Esophagus squamous epithelium (tissue), 5 donors: ENCODE measurements around the gene L1CAM. TPM values are rescaled to one million over a fixed set of nuclear protein-coding genes. Genes with fewer than 3 reads are reported as not detected.
"Not testable (repeated sequence)": the region's sequence is repeated elsewhere in the genome, so short reads cannot be mapped to it uniquely, and the experiment has no call there.

Experiments used
- DNase-seq: peaks from one replicate; lab custom pipeline; 2025; lab: John Stamatoyannopoulos, UW
- H3K27ac ChIP-seq, 4 donors: fragments of 200-600 bp; sonication (generic); one replicate each; pipeline ENCODE4 v1.5.1; 2016 to 2019; ENCODE audit warnings: mild to moderate bottlenecking in 1 of 4
- H3K27me3 ChIP-seq, 4 donors: fragments of 200-600 bp; sonication (generic); 1 replicate in 3 of 4; 2 replicates in 1 of 4; pipeline versions ENCODE4 v1.5.1 to v1.6.0; 2017 to 2021; ENCODE audit warnings: antibody characterized with exemption in 1 of 4
- H3K36me3 ChIP-seq, 3 donors: fragments of 200-600 bp; sonication (generic); one replicate each; pipeline ENCODE4 v1.5.1; 2016 to 2019
- H3K4me1 ChIP-seq, 3 donors: fragments of 200-600 bp; sonication (generic); one replicate each; pipeline ENCODE4 v1.5.1; 2017 to 2019
- H3K4me3 ChIP-seq, 4 donors: fragments of 200-600 bp; sonication (generic); 1 replicate in 3 of 4; 2 replicates in 1 of 4; pipeline ENCODE4 v1.5.1; 2016 to 2019; ENCODE audit warnings: mild to moderate bottlenecking in 2 of 4, moderate library complexity in 1 of 4
- H3K9me3 ChIP-seq, 3 donors: fragments of 200-600 bp; sonication (generic); one replicate each; pipeline ENCODE4 v1.5.1; 2016 to 2019
- CTCF ChIP-seq, 6 experiments: fragments of 450-650 bp in 4 of 6; fragments of 200-600 bp in 2 of 6; sonication (generic) in 2 of 6; IDR thresholded peaks; one replicate each; pipeline ENCODE4 v1.5.1; 2016 to 2019; ENCODE audit warnings: antibody characterized with exemption in 6 of 6, mild to moderate bottlenecking in 4 of 6, moderate library complexity in 4 of 6
- POLR2A ChIP-seq, 4 donors: fragments of 450-650 bp; IDR thresholded peaks; one replicate each; pipeline ENCODE4 v1.6.1; 2017; ENCODE audit warnings: antibody characterized with exemption in 4 of 4, mild to moderate bottlenecking in 4 of 4, moderate library complexity in 3 of 4
- WGBS, 2 donors: methylation state at CpG; one replicate each; pipeline ENCODE4 v1.1.5; 2018; 5-methylcytosine and 5-hydroxymethylcytosine counted together
- intact Hi-C: fragments of 100-400 bp; cut with DNase I; formaldehyde crosslinking; loops from one replicate; pipeline ENCODE4 v1.15.0; 2022
- total RNA-seq, 4 donors: library from RNA; depleted of rRNA; stranded (reverse); fragments of >200 nt; gene quantifications; one replicate each; pipeline ENCODE4 v1.1.0, GENCODE V29; 2016
- donor health status: DM: yes; HTN: yes; CAD: no.

L1CAM gene
- total RNA-seq, 4 donors from 2014 or later, result 0.35 to 3.2 (median 1.3) TPM

- Histone ChIP-seq H3K27me3 (peaks cover 0 to 8% (median 0%) of the 10 kb centered on the region in 4 donors), H3K9me3 (no peaks in the 10 kb centered on the region), H3K4me1 (peaks cover 0 to 14% (median 0%) of the 10 kb centered on the region in 3 donors), H3K27ac (peak overlapping the region in 1 of 4 donors; percentile 33), H3K36me3 (no peaks in the 10 kb centered on the region), H3K4me3 (peak overlapping the region; percentile 24 to 60 (median 40))
- no peak for TF ChIP-seq POLR2A (IDR thresholded peaks at IDR 0.05)
- TF ChIP-seq CTCF (IDR thresholded peaks at IDR 0.05), result no peak
- 22 to 36% methylated on average over 7 to 9 of the region's 67 CpGs for WGBS, 2 donors
- no peak for DNase-seq
- intact Hi-C loops, result loop anchor here (10.0 kb wide), 1 partner anchor 56 kb away; no protein-coding TSS in a partner anchor
These were observed 67.2 kb downstream of the L1CAM start for GRCh38 chrX:153818571-153819383.

DNA sequence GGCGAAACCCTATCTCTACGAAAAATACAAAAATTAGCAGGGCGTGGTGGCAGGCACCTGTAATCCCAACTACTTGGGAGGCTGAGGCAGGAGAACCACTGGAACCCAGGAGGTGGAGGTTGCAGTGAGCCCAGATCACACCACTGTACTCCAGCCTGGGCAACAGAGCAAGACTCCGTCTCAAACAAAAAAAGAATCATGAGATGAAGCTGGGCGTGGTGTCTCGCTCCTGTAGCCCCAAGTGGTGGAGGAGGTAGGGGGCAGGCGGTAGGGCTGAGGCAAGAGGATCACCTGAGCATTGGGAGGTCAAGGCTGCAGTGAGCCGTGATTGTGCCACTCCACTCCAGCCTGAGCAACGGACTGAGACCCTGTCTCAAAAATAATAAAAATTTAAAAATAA, 67.9 kb downstream of the L1CAM start:
- H3K27me3 ChIP-seq, DNase-seq, H3K27ac ChIP-seq, H3K36me3 ChIP-seq, H3K9me3 ChIP-seq, H3K4me3 ChIP-seq: not testable (repeated sequence)
- WGBS, 2 donors, result 84 to 88% methylated on average over 6 of the region's 9 CpGs
- intact Hi-C loops, result loop anchor here (10.0 kb wide), 1 partner anchor 57 kb away; no protein-coding TSS in a partner anchor
- peaks cover 0 to 14% (median 0%) of the 10 kb centered on the region in 3 donors for H3K4me1 ChIP-seq

- TF ChIP-seq CTCF (IDR thresholded peaks at IDR 0.05) (no peak), POLR2A (IDR thresholded peaks at IDR 0.05) (no peak)
- peaks cover 0 to 14% (median 0%) of the 10 kb centered on the region in 3 donors for H3K4me1 ChIP-seq
- H3K9me3 ChIP-seq, result no peaks in the 10 kb centered on the region
- H3K36me3 ChIP-seq, result no peaks in the 10 kb centered on the region
- peaks cover 0 to 8% (median 0%) of the 10 kb centered on the region in 4 donors for H3K27me3 ChIP-seq
- H3K4me3 ChIP-seq, result no peak overlapping the region
- WGBS, 2 donors, result 81 to 86% methylated on average over 24 to 25 of the region's 25 CpGs
- intact Hi-C loops, result loop anchor here (10.0 kb wide), 1 partner anchor 58 kb away; no protein-coding TSS in a partner anchor
- DNase-seq, result no peak
- no peak overlapping the region for H3K27ac ChIP-seq
These were observed 68.9 kb downstream of the L1CAM start for GRCh38 chrX:153816831-153817690.

GRCh38 chrX:153814591-153815315, 71.2 kb downstream of the L1CAM start:
- WGBS, 2 donors, result 65 to 70% methylated on average over 2 to 11 of the region's 19 CpGs
- DNase-seq, result no peak
- no peak for TF ChIP-seq POLR2A (IDR thresholded peaks at IDR 0.05)
- TF ChIP-seq CTCF (IDR thresholded peaks at IDR 0.05), result no peak
- H3K4me1 ChIP-seq, result peaks cover 0 to 14% (median 0%) of the 10 kb centered on the region in 3 donors
- no peak overlapping the region for H3K27ac ChIP-seq
- H3K27me3 ChIP-seq, result peaks cover 0 to 6% (median 0%) of the 10 kb centered on the region in 4 donors
- H3K36me3 ChIP-seq, result no peaks in the 10 kb centered on the region
- intact Hi-C loops, result loop anchor here (10.0 kb wide), 1 partner anchor 60 kb away; no protein-coding TSS in a partner anchor
- H3K9me3 ChIP-seq, result no peaks in the 10 kb centered on the region
- no peak overlapping the region for H3K4me3 ChIP-seq

DNA sequence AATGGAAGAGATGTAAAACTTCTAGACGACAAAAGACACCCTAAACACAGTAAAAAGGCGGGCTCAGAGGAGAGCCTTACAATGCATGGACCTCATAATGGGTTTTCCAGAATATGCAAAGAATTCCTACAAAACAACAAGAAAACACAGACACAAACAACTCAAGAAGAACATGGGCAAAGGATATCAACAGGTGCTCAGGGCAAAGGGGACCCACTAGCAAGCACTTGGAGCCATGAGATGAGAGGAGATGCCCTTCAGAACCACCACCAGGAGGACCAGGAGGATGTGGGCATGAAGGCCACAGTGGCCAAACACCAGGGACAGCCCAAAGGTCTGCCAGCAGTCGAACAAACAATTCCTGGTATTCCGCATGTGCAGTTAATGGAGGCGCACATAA, 72.8 kb downstream of the L1CAM start:
- no peaks in the 10 kb centered on the region for H3K9me3 ChIP-seq
- intact Hi-C loops, result loop anchor here (10.0 kb wide), 1 partner anchor 62 kb away; no protein-coding TSS in a partner anchor
- no peak overlapping the region for H3K27ac ChIP-seq
- H3K4me1 ChIP-seq, result no peaks in the 10 kb centered on the region
- no peak overlapping the region for H3K4me3 ChIP-seq
- WGBS, 2 donors, result 86 to 93% methylated on average over 3 to 5 of the region's 5 CpGs
- no peaks in the 10 kb centered on the region for H3K36me3 ChIP-seq
- TF ChIP-seq CTCF (IDR thresholded peaks at IDR 0.05), result no peak
- TF ChIP-seq POLR2A (IDR thresholded peaks at IDR 0.05), result no peak
- no peak for DNase-seq
- no peaks in the 10 kb centered on the region for H3K27me3 ChIP-seq
